ENCODE results near the gene TSPAN14.
"Not testable (repeated sequence)": the region's sequence is repeated elsewhere in the genome, so short reads cannot be mapped to it uniquely, and the experiment has no call there.

The TSPAN14 gene

DNA sequence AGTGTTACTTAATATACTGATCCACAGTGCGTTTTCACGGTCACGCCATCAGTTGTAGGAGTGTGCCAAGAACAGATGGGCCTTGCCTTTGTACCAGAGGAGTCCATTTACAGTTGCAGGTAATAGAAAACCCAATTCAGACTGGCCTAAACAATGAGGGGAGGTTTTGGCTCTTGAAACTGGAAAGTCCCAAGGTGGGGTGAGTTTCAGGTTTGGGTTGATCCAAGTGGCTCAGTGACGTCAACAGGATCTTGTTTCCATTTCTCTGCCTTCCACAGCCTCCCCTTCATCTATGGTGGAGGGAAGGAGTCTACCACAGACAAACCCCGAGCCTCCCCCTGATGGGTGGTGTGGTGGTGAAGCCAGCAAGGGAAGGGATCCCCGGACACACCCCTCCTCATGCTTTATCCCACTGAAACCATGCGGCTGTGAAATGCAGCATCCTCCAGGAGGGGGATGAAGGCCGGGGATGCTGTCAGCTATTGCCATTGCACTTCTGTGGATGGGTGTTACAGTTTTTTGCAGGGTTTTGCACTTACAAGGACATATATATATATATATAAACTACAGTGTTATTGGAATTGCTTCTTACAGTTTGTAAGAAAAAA is 68.8 kb downstream of the TSPAN14 start:
- DNase-seq (ENCODE audit: low read depth in 2 of 2): no peak

DNA sequence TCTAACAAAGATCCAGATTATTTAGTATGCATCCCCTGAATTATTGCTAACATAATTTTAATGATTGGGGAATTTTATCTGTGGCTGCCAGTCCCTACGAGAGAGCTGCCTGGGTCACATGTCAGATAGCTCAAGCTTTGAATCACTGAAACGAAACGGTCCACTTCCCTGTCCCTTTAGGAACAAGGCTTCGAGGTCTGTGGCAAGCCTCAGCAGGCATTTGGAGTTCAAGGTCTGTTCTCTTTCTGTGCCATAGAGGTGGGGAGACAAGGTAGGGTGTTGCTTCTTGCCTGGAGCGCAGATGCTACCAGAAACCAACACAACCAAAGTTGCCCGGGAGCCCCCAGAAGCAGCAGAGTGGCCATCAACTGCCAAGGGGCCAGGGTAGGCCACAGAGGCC is 69.7 kb downstream of the TSPAN14 start:
- no peak for DNase-seq (ENCODE audit: low read depth in 2 of 2)

DNA sequence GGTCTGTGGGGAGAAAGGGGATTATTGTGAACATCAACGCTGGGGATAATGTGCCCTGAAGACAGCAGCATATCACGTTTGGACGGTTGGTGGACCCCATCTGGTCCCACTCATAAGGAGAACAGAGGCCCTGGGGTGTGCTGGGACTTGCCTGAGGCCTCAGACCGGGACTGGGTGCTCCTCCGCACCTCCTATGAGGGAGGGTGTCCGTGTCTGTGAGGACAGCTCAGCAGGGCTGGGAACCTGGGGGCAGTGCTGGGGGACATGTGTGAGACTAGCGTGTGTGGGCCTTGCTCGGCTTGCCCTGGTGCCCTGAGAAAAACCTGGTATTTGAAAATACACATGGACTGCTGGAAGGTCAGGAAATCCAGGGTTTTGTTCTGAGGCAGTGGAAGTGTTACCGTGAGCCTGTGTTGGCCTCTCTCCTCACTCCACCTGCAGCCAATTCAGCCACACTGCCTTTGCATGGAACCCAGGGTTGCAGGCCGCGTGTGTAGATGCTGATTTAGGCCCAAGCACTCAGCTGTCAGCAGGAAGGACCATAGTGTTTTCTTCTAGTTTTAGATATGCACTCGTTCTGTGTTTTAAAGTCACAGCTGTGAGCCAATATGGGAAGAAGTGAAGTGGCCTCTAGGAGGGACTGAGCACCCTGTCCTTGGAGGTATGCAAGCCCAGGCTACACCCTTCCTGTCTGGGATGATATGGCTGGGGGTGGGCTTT is 70.2 kb downstream of the TSPAN14 start:
- no peak for DNase-seq (ENCODE audit: low read depth in 2 of 2)

DNA sequence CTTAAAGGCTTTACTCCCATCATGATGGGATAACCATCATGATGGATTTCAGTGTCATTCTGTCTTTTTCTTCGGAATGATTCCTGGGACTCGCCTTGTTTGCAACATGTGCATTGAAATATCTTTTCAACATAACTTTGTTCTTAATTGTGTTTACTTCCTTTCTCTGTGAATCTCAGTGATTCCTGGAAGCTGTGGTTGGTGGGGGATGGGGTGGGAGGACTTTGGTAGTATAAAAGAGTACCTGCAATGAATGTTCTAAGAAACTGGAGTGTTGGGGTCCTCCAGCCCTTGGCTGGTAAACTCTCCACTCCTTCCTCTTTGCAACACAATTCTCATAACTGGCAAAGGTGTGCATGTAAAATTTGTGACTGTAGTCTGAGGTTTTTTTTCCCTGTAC is 72.1 kb downstream of the TSPAN14 start:
- DNase-seq (ENCODE audit: low read depth in 2 of 2): no peak

DNA sequence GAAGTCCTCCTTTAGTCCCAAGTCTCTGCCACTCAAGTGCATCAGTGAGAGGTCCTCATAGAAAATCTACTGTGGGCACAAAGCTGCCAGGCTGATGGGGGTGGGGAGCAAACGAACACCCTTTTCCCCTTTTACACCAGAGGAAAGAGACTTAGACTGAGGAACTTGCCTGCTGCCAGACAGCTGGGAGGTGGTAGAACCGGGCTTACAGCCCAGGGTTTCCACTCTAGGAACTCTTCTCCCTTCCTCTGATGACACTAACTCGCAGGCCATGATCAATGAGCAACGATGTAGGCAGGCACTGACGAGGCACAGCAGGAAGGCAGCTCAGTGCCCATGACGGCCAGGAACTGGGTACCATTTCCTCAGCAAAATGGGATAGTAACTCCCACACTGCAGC is 72.6 kb downstream of the TSPAN14 start:
- no peak for DNase-seq (ENCODE audit: low read depth in 2 of 2)

DNA sequence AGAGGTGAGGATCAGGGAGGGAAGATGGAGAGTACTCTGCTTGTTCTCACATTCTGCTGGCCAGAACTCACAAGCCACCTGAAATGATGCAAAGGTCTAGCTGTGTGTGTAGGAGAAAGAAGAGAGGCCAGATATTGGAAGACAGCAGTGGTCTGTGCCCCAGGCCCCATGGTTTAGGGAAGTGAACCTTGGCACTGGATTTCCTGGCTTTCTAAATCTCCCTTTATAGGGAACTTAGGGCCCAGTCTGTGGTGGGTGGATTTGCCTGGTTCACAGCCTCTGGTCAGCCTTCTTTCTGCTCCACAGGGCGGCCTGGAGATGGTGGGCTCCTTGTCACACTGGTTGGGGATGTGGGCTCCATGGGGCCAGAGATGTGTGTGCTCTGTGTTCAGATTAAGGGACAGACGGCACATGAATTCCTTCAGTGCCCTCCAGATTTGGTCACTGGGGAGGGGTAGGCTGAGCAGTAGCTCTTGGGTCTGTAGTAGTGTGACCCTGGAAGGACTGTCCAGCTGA is 74.1 kb downstream of the TSPAN14 start:
- no peak for DNase-seq (ENCODE audit: low read depth in 2 of 2)

DNA sequence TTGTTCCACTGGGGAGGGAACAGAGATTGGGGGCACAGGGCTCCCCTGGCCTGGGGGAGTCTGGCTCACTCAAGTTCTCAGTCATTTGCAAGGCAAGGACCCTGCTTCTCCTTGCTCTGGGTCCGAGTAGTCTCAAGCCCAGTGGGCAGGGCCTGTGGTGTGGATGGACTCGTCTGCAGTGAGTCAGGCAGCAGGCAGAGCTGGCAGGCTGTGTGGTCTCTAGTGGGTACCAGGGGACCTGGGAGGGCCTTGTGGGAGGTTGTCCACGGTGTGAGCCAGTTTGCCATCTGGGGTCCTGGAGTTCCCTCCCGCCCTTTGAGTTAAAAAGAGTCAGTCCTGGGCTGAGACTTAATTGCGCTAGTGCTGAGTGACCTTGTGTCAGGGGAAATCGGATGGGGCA is 74.8 kb downstream of the TSPAN14 start:
- DNase-seq (ENCODE audit: low read depth in 2 of 2): no peak

DNA sequence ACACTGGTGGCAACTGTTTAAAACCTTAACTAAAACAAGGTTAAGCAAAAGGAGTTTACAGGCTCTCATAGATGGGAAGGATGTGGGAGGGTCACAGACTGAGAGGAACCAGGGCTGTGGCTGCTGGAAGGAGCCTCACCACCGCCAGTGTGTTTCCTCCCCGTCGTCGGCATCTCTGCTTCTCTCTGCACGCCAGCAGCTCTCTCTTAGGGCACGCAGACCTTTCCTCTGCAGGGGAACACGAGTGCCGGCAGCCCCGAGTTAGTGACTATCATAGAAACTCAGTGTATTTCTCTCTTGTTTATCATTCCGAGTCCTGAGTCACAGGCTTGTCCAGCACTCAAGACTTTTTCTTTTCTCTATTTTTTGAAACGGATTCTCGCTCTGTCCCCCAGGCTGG is 75.5 kb downstream of the TSPAN14 start:
- no peak for DNase-seq (ENCODE audit: low read depth in 2 of 2)

GRCh38 chr10:80530251-80530650 is 76.1 kb downstream of the TSPAN14 start:
- no peak for DNase-seq (ENCODE audit: low read depth in 2 of 2)

DNA sequence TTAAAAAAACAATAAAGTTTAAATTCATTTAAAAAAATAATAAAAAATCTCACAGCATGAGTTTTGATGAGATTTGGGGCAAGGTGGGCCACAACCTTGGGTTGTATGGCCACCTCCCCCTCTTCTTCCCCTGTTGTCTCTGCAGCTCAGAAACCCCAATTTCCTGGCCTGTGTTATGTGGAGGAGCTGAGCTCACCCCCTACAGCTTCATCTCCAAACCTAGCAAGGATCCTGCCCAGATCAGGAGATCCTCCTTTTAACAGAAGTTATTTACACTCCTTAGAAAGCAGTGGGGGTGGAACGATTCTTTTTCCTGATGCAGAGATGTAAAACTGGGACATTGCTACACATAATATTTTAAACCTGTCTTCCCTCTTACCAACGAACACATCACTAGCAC is 76.7 kb downstream of the TSPAN14 start:
- DNase-seq (ENCODE audit: low read depth in 2 of 2): no peak

GRCh38 chr10:80532571-80532970 is 78.5 kb downstream of the TSPAN14 start:
- no peak for DNase-seq (ENCODE audit: low read depth in 2 of 2)

DNA sequence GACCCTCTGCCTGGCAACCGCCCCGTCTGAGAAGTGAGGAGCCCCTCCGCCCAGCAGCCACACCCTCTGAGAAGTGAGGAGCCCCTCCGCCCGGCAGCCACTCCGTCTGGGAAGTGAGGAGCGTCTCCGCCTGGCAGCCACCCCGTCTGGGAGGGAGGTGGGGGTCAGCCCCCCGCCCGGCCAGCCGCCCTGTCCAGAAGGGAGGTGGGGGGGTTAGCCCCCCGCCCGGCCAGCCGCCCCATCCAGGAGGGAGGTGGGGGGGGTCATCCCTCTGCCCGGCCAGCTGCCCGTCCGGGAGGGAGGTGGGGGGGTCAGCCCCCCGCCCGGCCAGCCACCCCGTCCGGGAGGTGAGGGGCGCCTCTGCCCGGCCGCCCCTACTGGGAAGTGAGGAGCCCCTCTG is 79.9 kb downstream of the TSPAN14 start:
- DNase-seq (ENCODE audit: low read depth in 2 of 2): not testable (repeated sequence)

GRCh38 chr10:80534646-80535045 is 80.5 kb downstream of the TSPAN14 start:
- not testable (repeated sequence) for DNase-seq (ENCODE audit: low read depth in 2 of 2)

GRCh38 chr10:80535671-80536360 is 81.7 kb downstream of the TSPAN14 start:
- DNase-seq (ENCODE audit: low read depth in 2 of 2): peak; percentile 51 to 60

DNA sequence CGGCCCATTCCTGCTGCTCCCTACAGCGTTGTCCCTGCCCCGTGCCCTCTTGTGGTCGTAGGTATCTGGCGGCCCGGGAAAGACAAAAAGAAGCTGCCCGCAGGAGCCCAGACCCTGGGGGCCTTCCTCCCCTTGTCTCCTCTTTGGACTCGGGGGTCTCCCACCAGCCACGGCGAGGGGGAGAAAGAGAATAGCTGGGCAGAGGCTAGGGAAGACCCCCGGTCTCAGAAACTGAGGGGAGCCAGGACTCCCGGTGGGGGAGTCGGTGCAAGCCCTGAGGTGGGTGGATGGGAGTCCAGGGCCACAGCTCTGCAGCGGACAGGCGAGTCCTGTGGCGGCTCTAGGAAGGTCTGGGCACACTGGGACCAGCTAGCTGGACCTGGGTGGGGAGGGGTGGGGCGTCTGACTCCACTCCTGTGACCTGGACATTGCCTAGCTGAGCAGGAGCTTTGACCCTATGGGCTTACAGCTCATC is 82.3 kb downstream of the TSPAN14 start:
- DNase-seq (ENCODE audit: low read depth in 2 of 2): no peak

- no peak for DNase-seq (ENCODE audit: low read depth in 2 of 2)
Observed at GRCh38 chr10:80537086-80537735, 83.1 kb downstream of the TSPAN14 start.

- no peak for DNase-seq (ENCODE audit: low read depth in 2 of 2)
Observed at GRCh38 chr10:80537736-80538480, 83.8 kb downstream of the TSPAN14 start, which contains the start of gene SH2D4B. TSS of gene SH2D4B (plus strand) at chr10:80537902. CDS start at chr10:80538332, 430 bp downstream.

GRCh38 chr10:80538481-80539185 is 84.5 kb downstream of the TSPAN14 start:
- no peak for DNase-seq (ENCODE audit: low read depth in 2 of 2)

GRCh38 chr10:80539421-80540031 is 85.4 kb downstream of the TSPAN14 start:
- no peak for DNase-seq (ENCODE audit: low read depth in 2 of 2)

DNA sequence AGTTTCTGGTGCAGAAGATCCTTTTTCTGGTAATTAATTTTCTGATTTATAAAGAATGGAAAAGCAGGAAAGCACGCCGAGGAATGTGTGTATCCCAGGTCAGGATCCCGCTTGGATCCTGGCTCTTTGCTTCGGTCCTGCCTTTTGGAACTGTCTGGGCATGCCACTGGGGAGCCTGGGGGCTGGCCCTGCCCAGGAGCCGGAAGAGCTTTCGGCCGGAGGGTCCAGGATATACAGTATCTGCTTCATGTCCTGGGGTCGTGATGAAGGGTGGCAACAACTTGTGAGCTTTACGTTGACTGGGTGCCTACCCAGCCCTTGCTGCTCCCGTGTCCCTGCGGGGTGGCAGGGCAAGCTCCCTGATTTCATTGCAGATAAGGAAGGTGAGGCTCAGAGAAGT is 86.0 kb downstream of the TSPAN14 start:
- no peak for DNase-seq (ENCODE audit: low read depth in 2 of 2)
